Mononuclear cell (primary cell): ENCODE data around the gene AKAP12. TPM values are rescaled to one million over a fixed set of nuclear protein-coding genes. Genes with fewer than 3 reads are reported as not detected.
"Not testable (repeated sequence)": the region's sequence is repeated elsewhere in the genome, so short reads cannot be mapped to it uniquely, and the experiment has no call there.

Source experiments
- H3K27me3 ChIP-seq: 2 replicates; pipeline ENCODE4 v1.6.0; 2011; ENCODE audit warnings: low read length, control low read depth; ENCODE audit not compliant: insufficient read depth
- H3K4me1 ChIP-seq: 2 replicates; pipeline ENCODE4 v1.5.1; 2011; ENCODE audit warnings: mild to moderate bottlenecking, low read length, control low read depth; ENCODE audit not compliant: insufficient read depth
- H3K4me3 ChIP-seq: 2 replicates; pipeline ENCODE4 v1.5.1; 2011; ENCODE audit warnings: mild to moderate bottlenecking, low read length, moderate library complexity
- H3K9me3 ChIP-seq: 2 replicates; pipeline ENCODE4 v1.5.1; 2011; ENCODE audit warnings: low read depth, mild to moderate bottlenecking, control low read depth, low read length
- total RNA-seq: library from RNA; depleted of rRNA; stranded (reverse); fragments of >200 nt; gene quantifications from one replicate; pipeline ENCODE4 v1.2.3, GENCODE V29; 2012

Gene AKAP12
- total RNA-seq, 1 donor = 0.31 TPM

DNA sequence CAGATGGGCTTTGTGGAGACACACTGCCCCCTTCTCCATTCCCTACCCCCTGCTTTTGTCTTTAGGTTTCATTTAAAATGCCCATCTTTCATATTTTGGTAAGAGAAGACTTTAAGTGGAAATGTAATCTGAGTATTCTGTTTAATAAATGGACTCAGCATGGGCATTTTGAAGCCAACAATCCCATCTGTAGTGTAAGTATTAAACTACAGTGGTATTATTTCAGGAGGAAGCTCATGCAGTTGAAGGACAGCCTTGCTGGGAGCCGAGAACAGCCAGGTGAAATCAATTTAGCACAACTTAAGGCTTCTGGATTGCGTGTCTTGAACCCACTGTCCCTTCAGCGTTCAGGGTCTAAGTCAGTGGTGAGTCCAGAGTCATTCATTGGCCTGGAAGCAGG lies 63.5 kb downstream of the AKAP12 start:
- Histone ChIP-seq H3K27me3 (no peaks in the 10 kb centered on the region), H3K9me3 (no peaks in the 10 kb centered on the region), H3K4me3 (no peak overlapping the region), H3K4me1 (no peaks in the 10 kb centered on the region)

GRCh38 chr6:151306269-151306783 lies 66.6 kb downstream of the AKAP12 start:
- Histone ChIP-seq H3K4me1 (no peaks in the 10 kb centered on the region), H3K4me3 (no peak overlapping the region), H3K27me3 (no peaks in the 10 kb centered on the region), H3K9me3 (no peaks in the 10 kb centered on the region)

DNA sequence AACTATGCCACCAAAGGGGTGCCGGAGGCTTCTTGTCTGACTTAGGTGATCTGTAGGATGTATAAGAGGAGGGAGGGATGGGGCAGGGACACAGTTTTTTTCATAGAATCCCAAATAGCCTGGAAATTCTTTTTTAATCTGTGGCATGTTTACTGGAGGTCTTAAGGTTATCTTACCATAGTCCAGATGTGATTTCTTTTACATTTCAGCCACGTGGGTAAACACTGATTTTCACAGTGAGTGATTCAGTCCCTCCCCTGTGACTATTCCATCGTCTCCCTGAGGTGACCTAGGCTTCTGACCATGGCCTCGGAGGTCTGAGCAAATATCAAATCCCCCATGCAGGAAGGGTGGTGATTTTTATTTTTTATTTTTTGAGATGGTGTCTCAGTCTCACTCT lies 67.7 kb downstream of the AKAP12 start:
- Histone ChIP-seq H3K27me3 (no peaks in the 10 kb centered on the region), H3K4me3 (no peak overlapping the region), H3K4me1 (no peaks in the 10 kb centered on the region), H3K9me3 (no peaks in the 10 kb centered on the region)

- H3K9me3 ChIP-seq = no peaks in the 10 kb centered on the region
- no peak overlapping the region for H3K4me3 ChIP-seq
- no peaks in the 10 kb centered on the region for H3K27me3 ChIP-seq
These were observed 69.9 kb downstream of the AKAP12 start for GRCh38 chr6:151309619-151310018.

DNA sequence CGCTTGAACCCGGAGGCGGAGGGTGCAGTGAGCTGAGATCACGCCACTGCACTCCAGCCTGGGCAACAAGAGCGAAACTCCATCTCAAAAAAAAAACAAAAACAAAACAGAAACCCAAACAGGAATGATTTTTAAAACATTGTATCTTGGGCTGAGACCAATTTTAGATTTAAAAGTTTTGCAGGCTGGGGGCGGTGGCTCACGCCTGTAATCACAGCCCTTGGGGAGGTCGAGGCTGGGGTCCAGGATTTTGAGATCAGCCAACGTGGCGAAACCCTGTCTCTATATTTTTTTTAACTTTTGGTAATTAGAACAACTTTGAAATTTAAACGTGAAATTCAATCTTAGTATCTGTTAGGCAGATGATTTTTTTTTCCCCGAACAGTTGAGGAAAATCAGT lies 70.5 kb downstream of the AKAP12 start:
- H3K27me3 ChIP-seq = no peaks in the 10 kb centered on the region
- no peak overlapping the region for H3K4me3 ChIP-seq
- H3K9me3 ChIP-seq = peaks cover 3% of the 10 kb centered on the region
- no peaks in the 10 kb centered on the region for H3K4me1 ChIP-seq

More at GRCh38 chr6:151309619-151310018, 69.9 kb downstream of the AKAP12 start:
- no peaks in the 10 kb centered on the region for H3K4me1 ChIP-seq

DNA sequence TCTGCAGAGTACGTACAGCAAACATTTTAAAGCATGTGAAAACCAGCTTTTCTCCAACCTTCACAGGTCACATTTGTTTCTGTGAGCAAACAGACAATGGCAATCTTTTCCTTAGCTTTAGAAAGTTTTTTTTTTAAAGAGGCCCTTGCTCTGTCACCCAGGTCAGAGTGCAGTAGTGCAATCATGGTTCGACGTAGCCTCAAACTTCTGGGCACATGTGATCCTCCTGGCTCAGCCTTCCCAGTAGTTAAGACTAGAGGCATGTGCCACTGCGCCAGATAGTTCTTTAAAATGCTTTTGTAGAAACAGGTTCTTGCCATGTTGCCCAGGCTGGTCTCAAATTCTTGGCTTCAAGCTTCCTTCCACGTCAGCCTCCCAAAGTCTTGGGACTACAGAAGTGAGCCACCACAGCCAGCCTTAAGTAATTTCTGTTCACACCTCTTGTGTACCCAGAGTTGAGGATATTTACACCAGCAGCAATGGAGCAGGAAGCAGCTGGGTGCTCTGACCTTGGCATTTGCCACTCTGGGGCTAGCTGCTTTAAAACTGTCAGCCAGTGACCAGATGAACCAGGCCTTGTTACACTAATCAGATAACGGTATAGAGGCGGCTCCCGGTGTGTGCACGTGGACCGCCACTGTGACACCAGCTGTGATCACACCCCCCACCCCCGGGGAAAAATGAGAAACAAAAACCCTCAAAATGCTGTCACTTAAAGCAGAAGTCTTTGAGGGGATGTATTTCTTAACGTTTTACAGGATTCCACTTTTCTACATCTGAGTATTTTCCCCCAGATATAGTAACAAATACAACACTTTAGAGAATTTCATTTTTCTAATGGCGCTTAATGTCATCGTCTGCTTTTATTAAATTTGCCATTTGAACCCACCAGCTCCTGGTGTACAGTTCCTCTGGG lies 71.3 kb downstream of the AKAP12 start:
- H3K4me3 ChIP-seq = no peak overlapping the region
- H3K27me3 ChIP-seq = no peaks in the 10 kb centered on the region
- H3K4me1 ChIP-seq = no peaks in the 10 kb centered on the region
- peaks cover 9% of the 10 kb centered on the region for H3K9me3 ChIP-seq

DNA sequence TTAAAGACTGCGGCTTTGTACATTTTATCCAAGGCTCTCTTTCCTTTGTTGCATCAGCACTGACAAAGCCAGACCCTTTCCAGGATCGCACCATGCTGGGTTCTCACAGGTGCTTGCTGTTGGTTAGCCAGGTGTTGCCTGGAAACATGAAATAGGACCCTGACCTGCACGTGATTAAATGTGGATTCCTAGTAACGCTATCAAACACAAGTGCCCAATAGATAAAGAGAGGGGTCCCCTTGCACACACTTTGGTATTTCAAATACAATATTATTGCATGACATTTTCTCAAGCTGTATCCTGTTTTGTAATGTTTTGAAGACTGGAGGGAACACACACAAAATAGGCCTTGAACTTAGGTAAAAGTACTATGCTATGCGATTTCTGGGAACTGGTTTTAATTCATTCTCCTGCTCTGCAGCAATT lies 73.3 kb downstream of the AKAP12 start:
- Histone ChIP-seq H3K4me1 (no peaks in the 10 kb centered on the region), H3K4me3 (no peak overlapping the region), H3K27me3 (no peaks in the 10 kb centered on the region), H3K9me3 (peaks cover 12% of the 10 kb centered on the region)

- not testable (repeated sequence) for H3K27me3 ChIP-seq, H3K4me3 ChIP-seq, H3K4me1 ChIP-seq
- peaks cover 12% of the 10 kb centered on the region for H3K9me3 ChIP-seq
These were observed 75.9 kb downstream of the AKAP12 start for GRCh38 chr6:151315661-151316060.

DNA sequence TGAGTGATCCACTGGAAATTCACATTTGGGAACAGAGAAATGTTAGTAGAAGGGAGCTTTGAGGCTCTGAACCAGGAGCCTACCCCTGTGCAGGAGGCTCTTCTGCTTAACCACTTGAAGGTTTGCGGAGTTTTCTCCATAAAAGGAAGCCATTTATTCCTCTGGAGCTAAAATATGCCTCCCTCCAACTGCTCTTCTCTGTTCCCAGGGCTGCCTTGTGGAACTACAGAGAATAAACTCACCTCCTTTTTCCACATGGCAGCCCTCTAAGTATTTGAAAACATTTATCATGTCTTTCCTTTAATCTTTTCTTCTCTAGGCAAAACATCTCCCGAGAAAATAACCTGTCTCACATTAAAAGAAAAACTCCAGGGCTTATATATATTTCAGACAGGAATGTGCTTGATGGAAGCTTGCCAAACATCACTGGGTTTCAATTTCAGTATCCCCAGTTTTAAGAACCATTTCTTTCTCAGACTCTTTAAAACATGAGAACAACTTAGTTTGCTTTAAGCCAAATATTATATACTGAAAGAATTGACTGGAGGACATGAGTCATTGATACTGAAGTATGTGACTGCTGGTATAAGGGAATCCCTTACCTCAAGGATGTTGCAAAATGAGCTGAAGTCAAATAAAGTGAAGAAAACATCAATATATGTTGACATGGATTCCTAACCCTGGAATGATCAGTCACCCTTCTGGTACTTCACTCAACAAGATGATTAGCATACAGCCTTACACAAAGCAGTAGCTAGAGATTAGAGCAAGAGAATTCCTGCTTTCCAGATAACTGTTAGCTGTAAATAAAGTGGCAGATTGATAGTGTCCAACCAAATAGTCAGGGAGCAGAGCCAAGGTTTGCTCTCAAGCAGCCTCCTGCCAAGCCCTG lies 77.6 kb downstream of the AKAP12 start:
- Histone ChIP-seq H3K4me3 (no peak overlapping the region), H3K27me3 (no peaks in the 10 kb centered on the region), H3K9me3 (peaks cover 12% of the 10 kb centered on the region), H3K4me1 (no peaks in the 10 kb centered on the region)

- no peaks in the 10 kb centered on the region for H3K4me1 ChIP-seq
- no peaks in the 10 kb centered on the region for H3K27me3 ChIP-seq
- no peak overlapping the region for H3K4me3 ChIP-seq
- H3K9me3 ChIP-seq = peaks cover 12% of the 10 kb centered on the region
These were observed 78.2 kb downstream of the AKAP12 start for GRCh38 chr6:151317995-151318365.

DNA sequence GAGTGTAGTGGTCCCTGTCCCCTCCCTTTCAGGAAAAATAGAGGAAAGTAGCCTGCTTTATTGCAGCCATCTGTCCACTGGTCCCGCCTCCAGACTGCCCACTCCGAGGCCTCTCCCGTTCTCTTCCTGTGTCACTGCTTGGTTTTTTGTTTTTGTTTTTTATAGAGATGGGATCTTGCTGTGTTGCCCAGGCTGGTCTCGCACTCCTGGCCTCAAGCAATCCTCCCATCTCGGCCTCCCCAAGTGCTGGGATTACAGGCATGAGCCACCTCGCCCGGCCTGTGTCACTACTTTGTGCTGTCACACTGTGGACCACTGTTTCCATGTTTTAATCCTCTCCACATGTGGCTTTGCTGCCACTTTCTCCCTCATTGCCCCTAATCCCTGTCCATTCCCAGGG lies 80.4 kb downstream of the AKAP12 start:
- Histone ChIP-seq H3K4me3 (no peak overlapping the region), H3K4me1 (peaks cover 10% of the 10 kb centered on the region), H3K27me3 (peaks cover 7% of the 10 kb centered on the region), H3K9me3 (peaks cover 11% of the 10 kb centered on the region)

DNA sequence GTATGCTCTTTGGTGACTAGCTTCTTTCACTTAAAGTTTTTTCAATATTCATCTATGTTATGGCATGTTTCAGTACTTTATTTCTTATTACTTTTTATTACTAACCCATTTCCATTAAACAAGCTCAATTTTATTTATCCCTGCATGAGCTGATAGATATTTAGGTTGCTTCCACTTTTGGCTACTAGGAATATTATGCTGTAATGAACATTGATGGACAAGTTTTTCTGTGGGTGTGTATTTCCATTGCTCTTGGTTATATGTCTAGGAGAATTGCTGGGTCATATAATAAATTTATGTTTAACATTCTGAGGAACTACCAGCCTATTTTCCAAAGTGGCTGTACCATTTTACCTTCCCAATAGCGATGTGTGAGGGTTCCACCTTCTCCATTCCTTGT lies 81.7 kb downstream of the AKAP12 start:
- H3K4me1 ChIP-seq = peaks cover 20% of the 10 kb centered on the region
- H3K4me3 ChIP-seq = no peak overlapping the region
- H3K9me3 ChIP-seq = no peaks in the 10 kb centered on the region
- H3K27me3 ChIP-seq = peaks cover 19% of the 10 kb centered on the region

DNA sequence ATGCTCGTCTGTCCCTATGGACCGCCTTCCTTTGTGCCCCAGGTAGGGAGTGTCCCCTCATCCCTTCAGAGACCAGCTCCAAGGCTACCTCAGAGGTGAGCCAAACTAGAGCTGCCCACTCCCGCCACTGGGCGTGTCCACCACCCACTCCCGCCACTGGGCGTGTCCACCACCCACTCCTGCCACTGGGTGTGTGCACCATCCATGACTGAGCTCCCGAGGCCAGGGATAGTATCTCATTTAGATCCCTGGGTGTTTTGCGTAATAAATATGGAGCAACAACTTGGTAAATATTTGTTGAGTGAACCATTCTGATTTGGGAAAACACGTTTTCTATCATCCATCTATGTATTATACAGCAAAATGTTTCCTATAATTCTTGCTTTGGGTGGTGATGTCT lies 82.8 kb downstream of the AKAP12 start:
- H3K9me3 ChIP-seq = no peaks in the 10 kb centered on the region
- peaks cover 30% of the 10 kb centered on the region for H3K27me3 ChIP-seq
- no peak overlapping the region for H3K4me3 ChIP-seq
- H3K4me1 ChIP-seq = peaks cover 20% of the 10 kb centered on the region

- Histone ChIP-seq H3K4me1 (peaks cover 20% of the 10 kb centered on the region), H3K27me3 (peaks cover 30% of the 10 kb centered on the region), H3K9me3 (no peaks in the 10 kb centered on the region), H3K4me3 (no peak overlapping the region)
These were observed 84.2 kb downstream of the AKAP12 start for GRCh38 chr6:151323791-151324487.

DNA sequence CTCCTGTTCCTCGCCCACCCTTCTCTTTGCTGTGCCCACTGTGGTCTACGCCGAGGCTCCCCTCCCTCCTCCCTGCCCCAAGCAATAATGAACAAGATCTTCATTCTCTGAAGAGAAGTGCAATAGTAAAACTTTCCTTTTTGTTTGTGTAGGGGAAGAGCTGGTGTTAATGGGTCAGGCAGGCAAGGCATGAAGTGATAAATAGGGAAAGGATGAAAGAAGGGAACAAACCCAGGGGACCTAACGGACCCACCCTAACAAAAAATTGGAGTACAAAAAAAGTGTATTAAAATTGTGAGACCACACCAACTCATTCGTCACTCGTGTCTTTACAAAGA lies 84.7 kb downstream of the AKAP12 start:
- Histone ChIP-seq H3K4me3 (no peak overlapping the region), H3K27me3 (peaks cover 30% of the 10 kb centered on the region), H3K4me1 (peaks cover 20% of the 10 kb centered on the region), H3K9me3 (no peaks in the 10 kb centered on the region)
